Measurements from ENCODE around the gene COPE.

DNA sequence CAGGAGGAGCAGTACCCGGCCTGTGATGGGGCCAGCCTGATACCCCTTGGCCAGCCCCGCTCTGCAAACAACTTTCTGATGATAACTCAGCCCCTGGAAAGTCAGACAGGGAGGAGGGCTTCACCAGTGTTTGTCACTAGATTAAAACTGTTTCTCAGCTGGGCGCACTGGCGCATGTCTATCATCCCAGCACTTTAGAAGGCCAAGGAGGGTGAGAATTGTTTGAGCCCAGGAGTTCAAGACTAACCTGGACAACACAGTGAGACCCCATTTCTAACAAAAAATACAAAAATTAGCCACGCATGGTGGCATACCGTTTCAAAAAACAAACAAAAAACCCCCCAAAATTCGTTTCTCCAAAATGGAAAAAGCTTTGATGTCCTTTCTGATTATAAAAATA is 17.7 kb downstream of the COPE start:
- TF ChIP-seq, protein P1, sequence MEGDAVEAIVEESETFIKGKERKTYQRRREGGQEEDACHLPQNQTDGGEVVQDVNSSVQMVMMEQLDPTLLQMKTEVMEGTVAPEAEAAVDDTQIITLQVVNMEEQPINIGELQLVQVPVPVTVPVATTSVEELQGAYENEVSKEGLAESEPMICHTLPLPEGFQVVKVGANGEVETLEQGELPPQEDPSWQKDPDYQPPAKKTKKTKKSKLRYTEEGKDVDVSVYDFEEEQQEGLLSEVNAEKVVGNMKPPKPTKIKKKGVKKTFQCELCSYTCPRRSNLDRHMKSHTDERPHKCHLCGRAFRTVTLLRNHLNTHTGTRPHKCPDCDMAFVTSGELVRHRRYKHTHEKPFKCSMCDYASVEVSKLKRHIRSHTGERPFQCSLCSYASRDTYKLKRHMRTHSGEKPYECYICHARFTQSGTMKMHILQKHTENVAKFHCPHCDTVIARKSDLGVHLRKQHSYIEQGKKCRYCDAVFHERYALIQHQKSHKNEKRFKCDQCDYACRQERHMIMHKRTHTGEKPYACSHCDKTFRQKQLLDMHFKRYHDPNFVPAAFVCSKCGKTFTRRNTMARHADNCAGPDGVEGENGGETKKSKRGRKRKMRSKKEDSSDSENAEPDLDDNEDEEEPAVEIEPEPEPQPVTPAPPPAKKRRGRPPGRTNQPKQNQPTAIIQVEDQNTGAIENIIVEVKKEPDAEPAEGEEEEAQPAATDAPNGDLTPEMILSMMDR (IDR thresholded peaks at IDR 0.05 in 8 of 11, conservative IDR thresholded peaks at IDR 0.05 in 3 of 11), result no peak
- TF ChIP-seq POLR2A (IDR thresholded peaks at IDR 0.05), result no peak

All from spleen (tissue), 7 donors.